Mesendoderm (in vitro differentiated cells): ENCODE results near the gene ALDOC. TPM values are rescaled to one million over a fixed set of nuclear protein-coding genes. Genes with fewer than 3 reads are reported as not detected.
A peak's percentile ranks its signal among the peaks of the same experiment; 100 is the strongest.

Experiments
- DNase-seq: peaks from one replicate; pipeline ENCODE4 v3.0.0; 2013
- H2AK5ac ChIP-seq: 2 replicates; pipeline ENCODE4 v1.6.1; 2013; ENCODE audit warnings: low read length, inconsistent platforms
- H2BK120ac ChIP-seq: 2 replicates; pipeline ENCODE4 v1.6.1; 2013; ENCODE audit warnings: low read depth, mild to moderate bottlenecking, low read length, moderate library complexity, mixed read lengths
- H2BK15ac ChIP-seq: replicated peaks from 2 replicates; pipeline ENCODE4 v1.6.1; 2013; ENCODE audit warnings: low read depth, mild to moderate bottlenecking, moderate library complexity
- H2BK5ac ChIP-seq: 2 replicates; pipeline ENCODE4 v1.6.1; 2013; ENCODE audit warnings: low read length, inconsistent platforms
- H3K18ac ChIP-seq: 2 replicates; pipeline ENCODE4 v1.6.1; 2013; ENCODE audit warnings: mild to moderate bottlenecking, low read length, mixed read lengths
- H3K23ac ChIP-seq: one replicate; pipeline ENCODE4 v1.6.1; 2013; ENCODE audit warnings: low read length
- H3K27ac ChIP-seq: 2 replicates; pipeline ENCODE4 v1.5.1; 2013; ENCODE audit warnings: low read depth, mild to moderate bottlenecking, inconsistent platforms, low read length, moderate library complexity
- H3K27me3 ChIP-seq: 2 replicates; pipeline ENCODE4 v1.6.1; 2013; ENCODE audit warnings: low read length, control low read depth, mild to moderate bottlenecking, inconsistent platforms; ENCODE audit not compliant: insufficient read depth, poor library complexity
- H3K36me3 ChIP-seq: 2 replicates; pipeline ENCODE4 v1.6.1; 2013; ENCODE audit warnings: low read length, inconsistent platforms; ENCODE audit not compliant: control insufficient read depth, insufficient read depth
- H3K4ac ChIP-seq: one replicate; pipeline ENCODE4 v1.6.1; 2013; ENCODE audit warnings: low read depth, mild to moderate bottlenecking, low read length, moderate library complexity
- H3K4me1 ChIP-seq: 2 replicates; pipeline ENCODE4 v1.6.1; 2013; ENCODE audit warnings: low read depth, low read length, inconsistent platforms; ENCODE audit not compliant: control insufficient read depth
- H3K4me2 ChIP-seq: 2 replicates; pipeline ENCODE4 v1.6.1; 2013; ENCODE audit warnings: low read length
- H3K4me3 ChIP-seq: 2 replicates; pipeline ENCODE4 v1.5.1; 2013; ENCODE audit warnings: mild to moderate bottlenecking, low read length
- H3K56ac ChIP-seq: one replicate; pipeline ENCODE4 v1.6.1; 2013; ENCODE audit warnings: low read length
- H3K79me1 ChIP-seq: 2 replicates; pipeline ENCODE4 v1.6.1; 2013; ENCODE audit warnings: low read length, inconsistent platforms
- H3K79me2 ChIP-seq: 2 replicates; pipeline ENCODE4 v1.6.1; 2013; ENCODE audit warnings: mild to moderate bottlenecking, low read length; ENCODE audit not compliant: control insufficient read depth, insufficient read depth
- H3K9ac ChIP-seq: 2 replicates; pipeline ENCODE4 v1.6.1; 2013; ENCODE audit warnings: low read length, inconsistent platforms
- H4K5ac ChIP-seq: one replicate; pipeline ENCODE4 v1.6.1; 2013; ENCODE audit warnings: low read length
- H4K8ac ChIP-seq: one replicate; pipeline ENCODE4 v1.6.1; 2013; ENCODE audit warnings: low read depth, mild to moderate bottlenecking, control low read depth, low read length, moderate library complexity
- WGBS: extraction: QIAGEN DNeasy Blood & Tissue Kit; methylation state at CpG from one replicate; pipeline ENCODE4 v1.1.7; 2013; ENCODE audit warnings: low lambda C conversion rate, missing lambda C conversion rate; ENCODE audit not compliant: insufficient coverage; ENCODE audit errors: extremely low coverage; 5-methylcytosine and 5-hydroxymethylcytosine counted together
- polyA plus RNA-seq, 2 experiments: library from polyadenylated mRNA; stranded (reverse); fragments of 200-250 nt; gene quantifications; one replicate each; pipeline ENCODE4 v1.2.3, GENCODE V29; 2013

ALDOC gene
- 26.6 TPM for polyA plus RNA-seq (2013, experiment 1 of 2)
- 27.3 TPM for polyA plus RNA-seq (2013, experiment 2 of 2)

GRCh38 chr17:28576758-28577465 lies at the start of gene ALDOC:
ALDOC (minus strand) TSS chr17:28576895; CDS start chr17:28575532, 1,363 bp downstream.
- Histone ChIP-seq H3K9ac (peak within 1 kb of the TSS; percentile 43), H3K18ac (no peak within 1 kb of the TSS), H3K4me2 (peak within 1 kb of the TSS; percentile 7), H2BK15ac (no peak within 1 kb of the TSS), H3K4ac (no peak within 1 kb of the TSS), H3K23ac (no peak within 1 kb of the TSS), H3K4me3 (no peak within 1 kb of the TSS), H2BK120ac (no peak within 1 kb of the TSS), H3K56ac (peak within 1 kb of the TSS; percentile 65), H2BK5ac (no peak within 1 kb of the TSS), H2AK5ac (no peak within 1 kb of the TSS), H4K8ac (no peak within 1 kb of the TSS), H4K5ac (no peak within 1 kb of the TSS), H3K79me2 (no peaks in the 10 kb centered on the region), H3K36me3 (peaks cover 15% of the 10 kb centered on the region), H3K4me1 (peaks cover 6% of the 10 kb centered on the region), H3K27ac (peak within 1 kb of the TSS; percentile 15), H3K27me3 (no peaks in the 10 kb centered on the region), H3K79me1 (no peaks in the 10 kb centered on the region)
- peak; percentile 98 for DNase-seq
- no CpG with 5 or more reads among the region's 26 CpGs for WGBS

GRCh38 chr17:28624148-28624547 lies 47.5 kb upstream of the ALDOC start:
- WGBS: no CpG with 5 or more reads among the region's 2 CpGs
- Histone ChIP-seq H3K27me3 (no peaks in the 10 kb centered on the region), H3K56ac (no peak overlapping the region)

GRCh38 chr17:28623696-28624095 lies 47.0 kb upstream of the ALDOC start:
- Histone ChIP-seq H3K27ac (no peak overlapping the region), H4K5ac (no peak overlapping the region), H2BK120ac (no peak overlapping the region)

More at GRCh38 chr17:28624148-28624547, 47.5 kb upstream of the ALDOC start:
- Histone ChIP-seq H4K5ac (no peak overlapping the region), H3K4me1 (no peaks in the 10 kb centered on the region), H3K4me3 (no peak overlapping the region), H3K18ac (no peak overlapping the region), H3K4ac (no peak overlapping the region), H3K79me2 (no peaks in the 10 kb centered on the region), H2AK5ac (no peak overlapping the region), H2BK15ac (no peak overlapping the region), H3K23ac (no peak overlapping the region), H3K79me1 (peaks cover 1% of the 10 kb centered on the region), H3K4me2 (no peak overlapping the region), H3K36me3 (peaks cover 34% of the 10 kb centered on the region), H2BK120ac (no peak overlapping the region), H3K9ac (no peak overlapping the region), H3K27ac (no peak overlapping the region), H2BK5ac (no peak overlapping the region), H4K8ac (no peak overlapping the region)
- no peak for DNase-seq

GRCh38 chr17:28622186-28622585 lies 45.5 kb upstream of the ALDOC start:
- WGBS: no CpG with 5 or more reads among the region's 3 CpGs
- no peaks in the 10 kb centered on the region for H3K27me3 ChIP-seq
- no peak overlapping the region for H3K56ac ChIP-seq
- no peak overlapping the region for H3K4me2 ChIP-seq
- H4K8ac ChIP-seq: no peak overlapping the region
- H3K4me1 ChIP-seq: no peaks in the 10 kb centered on the region
- no peaks in the 10 kb centered on the region for H3K79me2 ChIP-seq
- peaks cover 1% of the 10 kb centered on the region for H3K79me1 ChIP-seq
- no peak overlapping the region for H3K27ac ChIP-seq
- no peak overlapping the region for H4K5ac ChIP-seq
- no peak overlapping the region for H2AK5ac ChIP-seq
- H2BK15ac ChIP-seq: no peak overlapping the region
- no peak overlapping the region for H3K23ac ChIP-seq
- no peak overlapping the region for H3K18ac ChIP-seq
- no peak overlapping the region for H2BK120ac ChIP-seq
- H2BK5ac ChIP-seq: no peak overlapping the region
- peak; percentile 23 for DNase-seq
- H3K4ac ChIP-seq: no peak overlapping the region
- no peak overlapping the region for H3K4me3 ChIP-seq
- H3K36me3 ChIP-seq: peaks cover 33% of the 10 kb centered on the region
- no peak overlapping the region for H3K9ac ChIP-seq

More at GRCh38 chr17:28623696-28624095, 47.0 kb upstream of the ALDOC start:
- H3K27me3 ChIP-seq: no peaks in the 10 kb centered on the region
- no peak for DNase-seq
- peaks cover 35% of the 10 kb centered on the region for H3K36me3 ChIP-seq
- H3K79me2 ChIP-seq: no peaks in the 10 kb centered on the region
- no peak overlapping the region for H3K4me3 ChIP-seq
- H3K56ac ChIP-seq: no peak overlapping the region
- no peak overlapping the region for H3K4ac ChIP-seq
- no CpG with 5 or more reads among the region's 4 CpGs for WGBS
- no peaks in the 10 kb centered on the region for H3K4me1 ChIP-seq
- peaks cover 1% of the 10 kb centered on the region for H3K79me1 ChIP-seq
- H2BK15ac ChIP-seq: no peak overlapping the region
- no peak overlapping the region for H3K4me2 ChIP-seq
- no peak overlapping the region for H2AK5ac ChIP-seq
- H3K9ac ChIP-seq: no peak overlapping the region
- no peak overlapping the region for H3K18ac ChIP-seq
- no peak overlapping the region for H4K8ac ChIP-seq
- H3K23ac ChIP-seq: no peak overlapping the region
- no peak overlapping the region for H2BK5ac ChIP-seq

GRCh38 chr17:28620010-28620409 lies 43.3 kb upstream of the ALDOC start:
- no peak overlapping the region for H2BK15ac ChIP-seq
- no peak for DNase-seq
- no peak overlapping the region for H3K9ac ChIP-seq
- no peak overlapping the region for H2BK5ac ChIP-seq
- no peak overlapping the region for H3K4me2 ChIP-seq
- H3K4me3 ChIP-seq: no peak overlapping the region
- no peak overlapping the region for H3K27ac ChIP-seq
- no peak overlapping the region for H3K4ac ChIP-seq
- H3K56ac ChIP-seq: no peak overlapping the region
- no peak overlapping the region for H3K18ac ChIP-seq
- no peak overlapping the region for H2AK5ac ChIP-seq
- peaks cover 1% of the 10 kb centered on the region for H3K79me1 ChIP-seq
- no peak overlapping the region for H4K5ac ChIP-seq
- WGBS: no CpG with 5 or more reads among the region's 2 CpGs
- H3K27me3 ChIP-seq: no peaks in the 10 kb centered on the region
- H2BK120ac ChIP-seq: no peak overlapping the region
- H4K8ac ChIP-seq: no peak overlapping the region
- H3K36me3 ChIP-seq: peaks cover 38% of the 10 kb centered on the region
- no peaks in the 10 kb centered on the region for H3K4me1 ChIP-seq
- no peaks in the 10 kb centered on the region for H3K79me2 ChIP-seq
- no peak overlapping the region for H3K23ac ChIP-seq
